B cell (primary cell): ENCODE data around the gene NDFIP1. TPM values are rescaled to one million over a fixed set of nuclear protein-coding genes. Genes with fewer than 3 reads are reported as not detected.

Experiments used
- ATAC-seq: fragments of 200-7000 bp; cut with Tn5 transposase; one replicate; pipeline ENCODE4 v1.10.0; 2021; ENCODE audit warnings: low read depth, mild to moderate bottlenecking, moderate number of reproducible peaks, moderate library complexity
- CTCF ChIA-PET: fragments of 350-600 bp; sonication (Branson Sonifier 250); formaldehyde crosslinking; loops from one replicate; lab custom pipeline; 2021; ENCODE audit warnings: antibody characterized with exemption, inconsistent platforms; lab: Charles Lee
- POLR2A ChIA-PET: fragments of 350-600 bp; sonication (Branson Sonifier 250); formaldehyde crosslinking; loops from one replicate; lab custom pipeline; 2021; ENCODE audit warnings: antibody characterized with exemption; lab: Charles Lee
- DNase-seq: peaks from one replicate; pipeline ENCODE4 v3.0.0; 2013
- H2AFZ ChIP-seq: 2 replicates; pipeline ENCODE4 v1.6.1; 2012; ENCODE audit warnings: mild to moderate bottlenecking, low read depth, low read length; ENCODE audit not compliant: insufficient read depth, poor library complexity, severe bottlenecking
- H3K27ac ChIP-seq, 2 donors: 1 replicate in 1 of 2; 2 replicates in 1 of 2; pipeline ENCODE4 v1.5.1; 2012 to 2013; ENCODE audit warnings: low read length in 2 of 2, mild to moderate bottlenecking in 2 of 2, moderate library complexity in 1 of 2
- H3K27me3 ChIP-seq, 4 experiments: fragments of 200-600 bp in 1 of 4; sonication (generic) in 1 of 4; replicated peaks in 1 of 4; 1 replicate in 2 of 4; 2 replicates in 2 of 4; pipeline versions ENCODE4 v1.6.1 to v1.7.0; 2013 to 2016; ENCODE audit warnings: low read length in 3 of 4, mild to moderate bottlenecking in 2 of 4, mixed read lengths in 1 of 4, moderate library complexity in 1 of 4; ENCODE audit not compliant: insufficient read depth in 4 of 4, control insufficient read depth in 3 of 4; ENCODE audit errors: control extremely low read depth in 1 of 4
- H3K36me3 ChIP-seq, 2 experiments: replicated peaks in 1 of 2; 1 replicate in 1 of 2; 2 replicates in 1 of 2; pipeline versions ENCODE4 v1.6.1 to v1.7.1; 2013; ENCODE audit warnings: low read length in 1 of 2; ENCODE audit not compliant: insufficient read depth in 2 of 2, control insufficient read depth in 1 of 2; ENCODE audit errors: control extremely low read depth in 1 of 2, extremely low read depth in 1 of 2
- H3K4me1 ChIP-seq, 2 donors: fragments of 200-600 bp in 1 of 2; sonication (generic) in 1 of 2; 1 replicate in 1 of 2; 2 replicates in 1 of 2; pipeline versions ENCODE4 v1.5.1 to v1.6.1; 2013 to 2017; ENCODE audit warnings: low read length in 2 of 2; ENCODE audit not compliant: control insufficient read depth in 2 of 2, insufficient read depth in 2 of 2
- H3K4me2 ChIP-seq: replicated peaks from 2 replicates; pipeline ENCODE3; 2012; ENCODE audit warnings: mild to moderate bottlenecking, low read depth, low read length; ENCODE audit not compliant: poor library complexity, severe bottlenecking
- H3K4me3 ChIP-seq, 5 experiments: fragments of 200-600 bp in 1 of 5; sonication (generic) in 1 of 5; 1 replicate in 3 of 5; 2 replicates in 2 of 5; pipeline versions ENCODE4 v1.5.1 to v1.7.0; 2011 to 2016; ENCODE audit warnings: low read length in 4 of 5, mild to moderate bottlenecking in 4 of 5, low read depth in 2 of 5, control low read depth in 1 of 5, moderate library complexity in 1 of 5; ENCODE audit not compliant: insufficient read depth in 1 of 5; ENCODE audit errors: control extremely low read depth in 1 of 5, extremely low read depth in 1 of 5
- H3K79me2 ChIP-seq: fragments of 200-600 bp; sonication (generic); one replicate; pipeline ENCODE4 v1.6.0; 2016; ENCODE audit warnings: low read length; ENCODE audit not compliant: control insufficient read depth, insufficient read depth
- H3K9ac ChIP-seq: fragments of 200-600 bp; sonication (generic); 2 replicates; pipeline ENCODE4 v1.6.1; 2017; ENCODE audit warnings: mild to moderate bottlenecking, low read length, moderate library complexity
- H3K9me3 ChIP-seq, 3 donors: one replicate each; pipeline versions ENCODE4 v1.6.1 to v1.7.1; 2013; ENCODE audit warnings: low read length in 2 of 3; ENCODE audit not compliant: control insufficient read depth in 2 of 3, insufficient read depth in 1 of 3; ENCODE audit errors: control extremely low read depth in 1 of 3
- H4K20me1 ChIP-seq: 2 replicates; pipeline ENCODE4 v1.6.0; 2012; ENCODE audit warnings: mild to moderate bottlenecking, low read length; ENCODE audit not compliant: insufficient read depth, control insufficient read depth, poor library complexity, severe bottlenecking
- H3K27ac Mint-ChIP-seq: one replicate; pipeline ENCODE4 v1.8.0; 2021; ENCODE audit warnings: mixed read lengths
- H3K27me3 Mint-ChIP-seq: one replicate; pipeline ENCODE4 v1.8.0; 2021; ENCODE audit warnings: mixed read lengths
- H3K4me1 Mint-ChIP-seq: one replicate; pipeline ENCODE4 v1.8.0; 2021; ENCODE audit warnings: mixed read lengths
- H3K4me3 Mint-ChIP-seq: one replicate; pipeline ENCODE4 v1.8.0; 2021; ENCODE audit warnings: mixed read lengths
- H3K9me3 Mint-ChIP-seq: one replicate; pipeline ENCODE4 v1.8.0; 2022; ENCODE audit warnings: mixed read lengths; ENCODE audit not compliant: insufficient read depth
- CTCF ChIP-seq: fragments of 200-600 bp; IDR thresholded peaks from one replicate; pipeline ENCODE4 v1.8.0; 2022; ENCODE audit warnings: antibody characterized with exemption, mild to moderate bottlenecking
- EZH2 ChIP-seq: IDR thresholded peaks from 2 replicates; pipeline ENCODE4 v1.6.1; 2012; ENCODE audit warnings: borderline replicate concordance, low read depth, mild to moderate bottlenecking, moderate library complexity, low read length; ENCODE audit not compliant: insufficient read depth, poor library complexity, severe bottlenecking
- WGBS: methylation state at CpG from one replicate; pipeline ENCODE4 v1.1.5; 2013; ENCODE audit warnings: missing lambda C conversion rate; ENCODE audit not compliant: insufficient coverage; 5-methylcytosine and 5-hydroxymethylcytosine counted together
- intact Hi-C: fragments of 100-400 bp; cut with micrococcal nuclease; formaldehyde crosslinking; loops from one replicate; pipeline ENCODE4 v1.10.0; 2022
- polyA plus RNA-seq: library from polyadenylated mRNA; depleted of rRNA; stranded (reverse); fragments of >200 nt; gene quantifications from 2 replicates; pipeline ENCODE4 v1.2.3, GENCODE V29; 2012
- total RNA-seq, 2 donors: library from RNA; stranded (reverse); fragments of 120-200 nt in 1 of 2; gene quantifications; 1 replicate in 1 of 2; 2 replicates in 1 of 2; pipeline versions ENCODE4 v1.2.3 to v1.2.4, GENCODE V29; 2013 to 2022

NDFIP1 gene
- total and polyA plus RNA-seq, 2 donors (not counting 1 experiment from before 2014, with no cell fraction given), result 10.6 to 34.6 TPM

GRCh38 chr5:142110046-142110531, 1.5 kb downstream of the NDFIP1 start:
- Histone ChIP-seq H3K9ac (peak overlapping the region; percentile 91), H3K36me3 (no peaks in the 10 kb centered on the region), H4K20me1 (peaks cover 18% of the 10 kb centered on the region), H3K79me2 (peaks cover 62% of the 10 kb centered on the region), H3K9me3 (no peaks in the 10 kb centered on the region), H3K4me2 (peak overlapping the region; percentile 79), H2AFZ (no peak overlapping the region), H3K27ac (no peak overlapping the region), H3K4me3 (peak overlapping the region in 4 of 5 experiments; percentile 62 to 87 (median 74)), H3K4me1 (peaks cover 14 to 17% of the 10 kb centered on the region in 2 donors), H3K27me3 (no peaks in the 10 kb centered on the region)
- peaks cover 36% of the 10 kb centered on the region for H3K4me1 Mint-ChIP-seq
- no peaks in the 10 kb centered on the region for H3K27me3 Mint-ChIP-seq
- peak; percentile 30 for DNase-seq
- CTCF ChIA-PET, result interaction anchor here (0.8 to 2.1 kb wide), 7 partner anchors 20 to 445 kb away, joined by 3 to 6 read pairs (median 4); partner anchors contain the start of gene GNPDA1
- TF ChIP-seq EZH2 (no peak), CTCF (no peak)
- H3K27ac Mint-ChIP-seq, result no peak overlapping the region
- intact Hi-C loops, result no loop called here
- POLR2A ChIA-PET, result interaction anchor here (1.0 kb wide), 1 partner anchor 97 kb away, joined by 4 read pairs; the partner anchor contains the start of gene GNPDA1
- ATAC-seq, result no peak
- H3K9me3 Mint-ChIP-seq, result no peaks in the 10 kb centered on the region
- peak overlapping the region; percentile 92 for H3K4me3 Mint-ChIP-seq
- 8% methylated on average over 5 of the region's 9 CpGs for WGBS

- H3K4me3 ChIP-seq, result no peak overlapping the region
- H3K4me1 ChIP-seq, result peaks cover 14 to 17% of the 10 kb centered on the region in 2 donors
- Mint-ChIP-seq H3K27ac (no peak overlapping the region), H3K4me3 (no peak overlapping the region), H3K9me3 (no peaks in the 10 kb centered on the region), H3K27me3 (no peaks in the 10 kb centered on the region), H3K4me1 (peaks cover 38% of the 10 kb centered on the region)
- no peak overlapping the region for H3K4me2 ChIP-seq
- no peaks in the 10 kb centered on the region for H3K27me3 ChIP-seq
- no peak overlapping the region for H3K27ac ChIP-seq
- H3K79me2 ChIP-seq, result peaks cover 72% of the 10 kb centered on the region
- H3K9me3 ChIP-seq, result no peaks in the 10 kb centered on the region
- intact Hi-C loops, result no loop called here
- no peaks in the 10 kb centered on the region for H3K36me3 ChIP-seq
- TF ChIP-seq CTCF (no peak), EZH2 (no peak)
- ChIA-PET POLR2A (no interaction called here), CTCF (interaction anchor here (0.8 to 1.5 kb wide), 3 partner anchors 32 to 150 kb away, joined by 4 to 5 read pairs (median 4); no protein-coding TSS in a partner anchor)
- WGBS, result no CpG with 5 or more reads among the region's 6 CpGs
- no peak overlapping the region for H2AFZ ChIP-seq
- H4K20me1 ChIP-seq, result peaks cover 27% of the 10 kb centered on the region
- H3K9ac ChIP-seq, result no peak overlapping the region
- DNase-seq (no peak), ATAC-seq (no peak)
Observed at GRCh38 chr5:142110988-142111687, 2.6 kb downstream of the NDFIP1 start.
